Ishikawa (cell line): Measurements from ENCODE around the gene KCNQ1.

Experiments used
- CEBPB ChIP-seq: IDR thresholded peaks from 2 replicates; pipeline ENCODE4 v1.6.1; 2012
- CREB1 ChIP-seq: IDR thresholded peaks from 2 replicates; pipeline ENCODE4 v1.6.1; 2012; ENCODE audit warnings: low read depth
- EGR1 ChIP-seq: IDR thresholded peaks from 2 replicates; pipeline ENCODE4 v1.6.1; 2012
- EP300 ChIP-seq: IDR thresholded peaks from 2 replicates; pipeline ENCODE4 v1.6.1; 2012; ENCODE audit warnings: borderline replicate concordance
- FOXM1 ChIP-seq: IDR thresholded peaks from 2 replicates; pipeline ENCODE4 v1.6.1; 2012; ENCODE audit warnings: low read depth, borderline replicate concordance
- NFIC ChIP-seq: IDR thresholded peaks from 2 replicates; pipeline ENCODE4 v1.6.1; 2012
- RAD21 ChIP-seq: IDR thresholded peaks from 2 replicates; pipeline ENCODE4 v1.6.1; 2012; ENCODE audit warnings: low read depth
- TAF1 ChIP-seq: IDR thresholded peaks from 2 replicates; pipeline ENCODE4 v1.6.1; 2012; ENCODE audit warnings: low read depth, mild to moderate bottlenecking
- TCF12 ChIP-seq: IDR thresholded peaks from 2 replicates; pipeline ENCODE4 v1.6.1; 2012; ENCODE audit warnings: low read depth
- TEAD4 ChIP-seq: IDR thresholded peaks from 2 replicates; pipeline ENCODE4 v1.6.1; 2012
- YY1 ChIP-seq: IDR thresholded peaks from 2 replicates; pipeline ENCODE4 v1.6.1; 2012; ENCODE audit warnings: low read depth
- ZBTB7A ChIP-seq: IDR thresholded peaks from 2 replicates; pipeline ENCODE4 v1.6.1; 2012; ENCODE audit warnings: low read depth
- TF ChIP-seq, protein P1 (sequence below): IDR thresholded peaks from 2 replicates; pipeline ENCODE4 v1.6.1; 2012
- TF ChIP-seq, protein P2 (sequence below): IDR thresholded peaks from 2 replicates; pipeline ENCODE4 v1.6.1; 2012; ENCODE audit warnings: low read depth, mild to moderate bottlenecking
- TF ChIP-seq, protein P3 (sequence below): IDR thresholded peaks from 2 replicates; pipeline ENCODE4 v1.6.1; 2012

Gene KCNQ1

DNA sequence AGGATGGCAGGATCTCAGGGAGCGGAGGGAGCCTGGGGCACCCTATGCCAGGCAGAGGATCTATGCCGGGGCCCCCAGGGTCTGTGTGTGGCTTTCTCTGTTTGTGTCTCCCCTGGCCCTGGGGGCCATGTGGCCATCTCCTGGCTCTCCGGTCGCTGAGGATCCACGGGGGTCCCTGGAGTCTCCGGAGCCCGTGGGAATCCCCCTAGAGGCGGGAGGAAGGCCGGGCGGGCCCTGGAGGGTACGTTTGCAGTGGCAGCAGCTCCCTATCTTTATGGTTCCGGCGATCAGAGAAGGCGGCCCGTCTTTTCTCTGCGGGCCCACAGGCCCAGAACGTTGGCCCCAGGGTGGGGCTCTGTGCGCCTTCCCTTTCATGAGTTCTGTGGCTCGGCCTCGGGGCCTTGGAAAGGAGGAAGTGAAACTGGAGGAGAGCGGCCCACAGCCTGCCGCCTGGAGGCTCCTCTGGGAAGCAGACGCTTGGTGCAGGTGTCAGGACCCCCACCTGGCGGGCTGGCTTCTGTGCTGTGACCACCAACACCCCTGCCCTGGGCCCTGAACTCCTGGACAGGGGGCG, 82.1 kb downstream of the KCNQ1 start:
- TF ChIP-seq FOXM1 (no peak), CEBPB (no peak), TEAD4 (no peak), TCF12 (no peak)
- TF ChIP-seq, protein P1, sequence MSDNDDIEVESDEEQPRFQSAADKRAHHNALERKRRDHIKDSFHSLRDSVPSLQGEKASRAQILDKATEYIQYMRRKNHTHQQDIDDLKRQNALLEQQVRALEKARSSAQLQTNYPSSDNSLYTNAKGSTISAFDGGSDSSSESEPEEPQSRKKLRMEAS = no peak

DNA sequence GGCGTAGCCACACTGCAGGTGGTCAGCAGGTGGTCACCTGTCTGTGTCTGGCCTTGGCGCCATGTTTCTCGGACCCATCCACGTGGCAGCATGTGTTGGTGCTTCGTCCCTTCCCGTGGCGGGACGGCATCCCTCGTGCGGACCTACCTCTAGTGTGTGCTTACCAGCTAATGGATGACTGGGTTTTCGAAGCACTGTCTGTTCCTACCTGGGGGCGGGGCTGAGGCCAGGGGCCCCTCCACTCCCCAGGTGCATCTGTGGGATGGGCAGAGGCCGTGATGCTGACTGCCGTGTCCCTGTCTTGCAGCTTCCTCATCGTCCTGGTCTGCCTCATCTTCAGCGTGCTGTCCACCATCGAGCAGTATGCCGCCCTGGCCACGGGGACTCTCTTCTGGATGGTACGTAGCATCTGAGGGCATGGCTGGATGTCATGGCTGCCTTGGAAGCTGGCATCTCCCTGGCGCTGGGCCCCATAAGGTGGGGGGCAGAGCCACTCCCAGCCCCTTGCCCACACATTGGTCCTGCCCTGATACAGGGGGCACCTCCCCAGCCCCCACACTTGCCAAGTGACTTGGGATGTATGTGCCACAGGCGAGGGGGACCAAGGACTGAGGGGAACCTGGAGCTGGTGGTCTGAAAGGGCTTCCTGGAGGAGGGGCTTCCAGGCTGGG, 82.9 kb downstream of the KCNQ1 start:
- TF ChIP-seq NFIC (no peak), FOXM1 (no peak), EP300 (no peak), TAF1 (no peak), TEAD4 (no peak), RAD21 (no peak), TCF12 (no peak), CEBPB (no peak), CREB1 (no peak), ZBTB7A (no peak), YY1 (no peak), EGR1 (no peak)
- TF ChIP-seq, protein P2, sequence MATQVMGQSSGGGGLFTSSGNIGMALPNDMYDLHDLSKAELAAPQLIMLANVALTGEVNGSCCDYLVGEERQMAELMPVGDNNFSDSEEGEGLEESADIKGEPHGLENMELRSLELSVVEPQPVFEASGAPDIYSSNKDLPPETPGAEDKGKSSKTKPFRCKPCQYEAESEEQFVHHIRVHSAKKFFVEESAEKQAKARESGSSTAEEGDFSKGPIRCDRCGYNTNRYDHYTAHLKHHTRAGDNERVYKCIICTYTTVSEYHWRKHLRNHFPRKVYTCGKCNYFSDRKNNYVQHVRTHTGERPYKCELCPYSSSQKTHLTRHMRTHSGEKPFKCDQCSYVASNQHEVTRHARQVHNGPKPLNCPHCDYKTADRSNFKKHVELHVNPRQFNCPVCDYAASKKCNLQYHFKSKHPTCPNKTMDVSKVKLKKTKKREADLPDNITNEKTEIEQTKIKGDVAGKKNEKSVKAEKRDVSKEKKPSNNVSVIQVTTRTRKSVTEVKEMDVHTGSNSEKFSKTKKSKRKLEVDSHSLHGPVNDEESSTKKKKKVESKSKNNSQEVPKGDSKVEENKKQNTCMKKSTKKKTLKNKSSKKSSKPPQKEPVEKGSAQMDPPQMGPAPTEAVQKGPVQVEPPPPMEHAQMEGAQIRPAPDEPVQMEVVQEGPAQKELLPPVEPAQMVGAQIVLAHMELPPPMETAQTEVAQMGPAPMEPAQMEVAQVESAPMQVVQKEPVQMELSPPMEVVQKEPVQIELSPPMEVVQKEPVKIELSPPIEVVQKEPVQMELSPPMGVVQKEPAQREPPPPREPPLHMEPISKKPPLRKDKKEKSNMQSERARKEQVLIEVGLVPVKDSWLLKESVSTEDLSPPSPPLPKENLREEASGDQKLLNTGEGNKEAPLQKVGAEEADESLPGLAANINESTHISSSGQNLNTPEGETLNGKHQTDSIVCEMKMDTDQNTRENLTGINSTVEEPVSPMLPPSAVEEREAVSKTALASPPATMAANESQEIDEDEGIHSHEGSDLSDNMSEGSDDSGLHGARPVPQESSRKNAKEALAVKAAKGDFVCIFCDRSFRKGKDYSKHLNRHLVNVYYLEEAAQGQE = no peak
- TF ChIP-seq, protein P3, sequence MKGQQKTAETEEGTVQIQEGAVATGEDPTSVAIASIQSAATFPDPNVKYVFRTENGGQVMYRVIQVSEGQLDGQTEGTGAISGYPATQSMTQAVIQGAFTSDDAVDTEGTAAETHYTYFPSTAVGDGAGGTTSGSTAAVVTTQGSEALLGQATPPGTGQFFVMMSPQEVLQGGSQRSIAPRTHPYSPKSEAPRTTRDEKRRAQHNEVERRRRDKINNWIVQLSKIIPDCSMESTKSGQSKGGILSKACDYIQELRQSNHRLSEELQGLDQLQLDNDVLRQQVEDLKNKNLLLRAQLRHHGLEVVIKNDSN = no peak
- TF ChIP-seq, protein P1 = no peak

DNA sequence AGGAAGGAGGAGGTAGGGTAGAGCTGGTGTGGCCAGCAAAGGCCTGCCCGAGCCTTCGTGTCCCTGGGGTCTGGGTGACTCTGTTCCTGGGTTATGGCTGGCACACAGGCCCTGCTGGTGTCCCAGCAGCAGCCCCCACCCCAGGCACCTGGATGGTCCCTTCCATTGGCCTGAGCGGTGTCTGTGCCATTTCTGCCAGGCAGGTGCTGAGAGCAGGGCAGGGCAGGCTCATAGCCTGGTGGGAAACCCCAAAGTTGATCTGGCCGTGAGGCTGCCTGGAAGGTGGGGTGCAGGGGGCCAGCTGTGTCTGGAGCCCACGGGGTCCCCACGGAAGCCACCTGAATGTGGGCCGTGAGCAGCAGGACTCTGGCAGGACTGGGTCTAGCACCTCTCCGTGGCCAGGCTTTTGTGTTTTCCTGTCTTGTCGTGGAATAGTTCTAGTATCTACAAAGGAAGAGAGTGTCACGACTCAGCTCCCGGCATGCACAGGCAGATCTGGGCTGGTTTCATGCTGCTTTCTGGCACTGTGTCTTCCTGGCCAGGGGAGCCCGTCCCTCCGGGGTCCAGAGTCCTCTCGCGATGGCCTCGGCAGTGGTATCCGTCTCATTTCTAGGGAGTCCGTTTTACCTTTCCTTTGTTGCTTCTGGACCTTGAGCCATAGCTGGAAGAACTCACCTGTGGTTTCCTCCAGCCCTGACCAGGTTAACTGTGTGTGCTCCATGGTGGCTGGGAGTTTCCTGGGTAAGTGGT, 83.7 kb downstream of the KCNQ1 start:
- TF ChIP-seq TAF1 = no peak

DNA sequence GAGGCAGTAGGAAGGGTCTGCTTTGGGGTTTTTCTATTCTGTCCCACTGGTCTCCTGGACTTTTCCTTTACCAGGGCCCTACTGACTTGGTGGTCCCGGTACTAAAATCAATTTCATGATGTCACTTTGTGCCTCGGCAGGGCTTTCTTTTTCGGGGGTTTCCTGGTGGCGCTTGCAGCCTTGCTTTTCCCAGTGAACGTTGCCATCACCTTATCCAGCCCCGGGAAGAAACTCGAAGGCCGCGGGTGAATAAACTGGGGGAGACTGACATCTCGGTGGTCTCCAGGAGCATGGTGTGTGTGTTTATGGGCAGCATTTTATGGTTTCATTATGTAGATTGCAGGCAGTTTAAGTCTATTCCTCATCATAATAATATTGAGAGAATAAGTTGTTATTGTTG, 84.4 kb downstream of the KCNQ1 start:
- TF ChIP-seq, protein P1 = no peak
- no peak for TF ChIP-seq ZBTB7A
- TF ChIP-seq TCF12 = no peak
- TF ChIP-seq, protein P3 = no peak
- TF ChIP-seq TAF1 = no peak
- TF ChIP-seq, protein P2 = no peak
- no peak for TF ChIP-seq CEBPB
- TF ChIP-seq FOXM1 = no peak
- no peak for TF ChIP-seq NFIC
- no peak for TF ChIP-seq RAD21
- no peak for TF ChIP-seq YY1
- no peak for TF ChIP-seq EGR1

DNA sequence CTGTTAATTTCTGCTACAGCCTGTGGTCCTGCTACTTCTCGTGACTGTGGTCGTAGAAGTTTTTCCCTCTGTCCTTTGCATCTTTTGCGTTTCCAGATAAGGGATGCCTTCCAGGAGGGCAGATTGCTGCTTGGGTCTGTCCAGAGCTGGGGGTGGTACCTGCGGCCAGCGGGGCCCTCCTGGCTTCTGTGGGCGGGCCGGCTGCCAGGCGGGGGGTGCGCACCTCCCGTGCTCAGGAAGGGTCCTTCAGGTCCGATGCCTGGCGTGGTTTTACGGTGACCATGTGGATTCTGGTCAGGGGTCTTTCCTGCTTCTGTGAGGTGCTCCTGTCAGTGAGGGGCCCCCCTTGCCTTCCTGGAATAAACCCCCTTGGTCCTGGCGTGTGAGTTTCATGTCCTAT, 84.8 kb downstream of the KCNQ1 start:
- TF ChIP-seq, protein P3 = no peak
- no peak for TF ChIP-seq CREB1
- TF ChIP-seq YY1 = no peak
- TF ChIP-seq TEAD4 = no peak
- no peak for TF ChIP-seq FOXM1
- no peak for TF ChIP-seq EGR1
- TF ChIP-seq, protein P2 = no peak
- TF ChIP-seq RAD21 = no peak
- TF ChIP-seq ZBTB7A = no peak
